ENCODE measurements around the gene ENKD1.

Gene ENKD1

DNA sequence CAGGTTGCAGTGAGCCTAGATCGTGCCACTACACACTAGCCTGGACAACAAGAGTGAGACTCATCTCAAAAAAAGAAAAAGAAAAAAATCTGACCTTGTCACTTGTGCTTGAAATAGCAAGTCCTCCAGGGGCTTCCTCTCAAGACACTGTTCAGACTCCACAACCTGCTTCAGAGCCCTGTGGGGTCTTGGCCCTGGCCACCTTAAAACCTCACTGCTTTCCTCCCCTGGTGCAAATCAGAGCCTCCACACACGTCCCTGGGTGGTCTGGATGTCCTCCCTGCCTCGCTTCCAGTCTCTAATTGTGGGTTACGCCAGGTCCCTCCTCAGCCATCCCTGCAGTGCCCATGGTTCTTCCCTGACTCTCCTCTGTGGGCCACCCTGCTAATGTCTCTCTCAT, 11.2 kb downstream of the ENKD1 start:
- peaks cover 30% of the 10 kb centered on the region for H3K36me3 ChIP-seq (ENCODE audit: control insufficient read depth, insufficient read depth, low read length)
- no peak overlapping the region for H3K9ac ChIP-seq (ENCODE audit: low read depth, low read length)
- no peaks in the 10 kb centered on the region for H3K4me1 ChIP-seq (ENCODE audit: control insufficient read depth, insufficient read depth, low read length)
- H3K4me3 ChIP-seq (ENCODE audit: low read depth, low read length): no peak overlapping the region
- H3K27me3 ChIP-seq (ENCODE audit: control insufficient read depth, insufficient read depth, low read length): peaks cover 8% of the 10 kb centered on the region
- H3K9me3 ChIP-seq (ENCODE audit: control insufficient read depth, insufficient read depth, low read length): no peaks in the 10 kb centered on the region
- H3K27ac ChIP-seq (ENCODE audit: low read depth, low read length): no peak overlapping the region

DNA sequence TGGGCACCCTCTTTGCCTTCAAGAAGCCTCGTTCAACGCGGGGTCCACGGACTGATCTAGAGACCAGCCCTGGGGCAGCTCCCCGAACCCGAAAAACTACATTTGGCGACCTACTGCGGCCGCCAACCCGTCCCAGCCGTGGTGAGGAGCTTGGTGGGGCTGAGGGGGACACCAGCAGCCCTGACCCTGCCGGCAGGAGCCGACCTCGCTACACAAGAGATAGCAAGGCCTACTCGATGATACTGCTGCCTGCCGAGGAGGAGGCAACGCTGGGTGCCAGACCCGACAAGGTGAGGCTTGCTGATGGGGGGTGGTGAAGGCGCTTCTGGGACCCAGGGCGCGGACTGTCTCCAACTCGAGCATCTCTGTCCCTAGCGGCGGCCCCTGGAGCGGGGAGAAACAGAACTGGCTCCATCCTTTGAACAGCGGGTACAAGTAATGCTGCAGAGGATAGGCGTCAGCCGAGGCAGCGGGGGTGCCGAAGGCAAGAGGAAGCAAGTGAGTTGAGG, 12.1 kb downstream of the ENKD1 start:
- no peak overlapping the region for H3K27ac ChIP-seq (ENCODE audit: low read depth, low read length)
- H3K4me1 ChIP-seq (ENCODE audit: control insufficient read depth, insufficient read depth, low read length): no peaks in the 10 kb centered on the region; the same call in 1 of the 2 replicates
- H3K36me3 ChIP-seq (ENCODE audit: control insufficient read depth, insufficient read depth, low read length): peaks cover 34% of the 10 kb centered on the region
- peaks cover 8% of the 10 kb centered on the region for H3K27me3 ChIP-seq (ENCODE audit: control insufficient read depth, insufficient read depth, low read length)
- H3K9ac ChIP-seq (ENCODE audit: low read depth, low read length): no peak overlapping the region
- H3K4me3 ChIP-seq (ENCODE audit: low read depth, low read length): no peak overlapping the region
- no peaks in the 10 kb centered on the region for H3K9me3 ChIP-seq (ENCODE audit: control insufficient read depth, insufficient read depth, low read length)

DNA sequence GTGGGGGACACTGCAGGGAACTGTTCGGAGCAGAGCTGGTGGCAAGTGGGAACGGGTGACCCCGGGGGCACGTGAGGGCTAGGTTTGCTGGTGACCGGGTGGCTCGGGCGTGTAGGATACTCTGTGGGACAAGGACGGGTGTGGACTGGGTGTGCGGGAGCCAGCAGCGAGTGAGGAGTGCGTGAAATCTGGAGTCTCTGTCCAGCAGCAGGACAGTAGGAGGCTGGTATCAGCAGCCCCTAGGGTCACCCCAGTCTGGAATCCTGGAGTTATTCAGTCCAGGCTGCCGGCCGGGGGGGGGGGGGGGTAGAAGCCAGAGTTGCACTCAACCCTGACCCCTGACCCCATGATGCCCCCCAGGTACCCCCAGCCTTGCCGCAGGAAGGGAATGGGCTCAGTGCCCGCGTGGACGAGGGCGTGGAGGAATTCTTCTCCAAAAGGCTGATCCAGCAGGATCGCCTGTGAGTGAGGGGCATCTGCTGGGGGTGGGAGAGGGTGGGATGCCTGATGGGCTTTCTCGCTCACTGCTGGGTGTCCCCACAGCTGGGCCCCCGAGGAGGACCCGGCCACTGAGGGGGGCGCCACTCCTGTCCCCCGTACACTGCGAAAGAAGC, 12.7 kb downstream of the ENKD1 start:
- Histone ChIP-seq H3K4me1 (ENCODE audit: control insufficient read depth, insufficient read depth, low read length) (no peaks in the 10 kb centered on the region; the same call in 1 of the 2 replicates), H3K9ac (ENCODE audit: low read depth, low read length) (no peak overlapping the region), H3K4me3 (ENCODE audit: low read depth, low read length) (peak overlapping the region; percentile 70), H3K9me3 (ENCODE audit: control insufficient read depth, insufficient read depth, low read length) (no peaks in the 10 kb centered on the region), H3K36me3 (ENCODE audit: control insufficient read depth, insufficient read depth, low read length) (peaks cover 37% of the 10 kb centered on the region), H3K27ac (ENCODE audit: low read depth, low read length) (no peak overlapping the region), H3K27me3 (ENCODE audit: control insufficient read depth, insufficient read depth, low read length) (peaks cover 8% of the 10 kb centered on the region)

DNA sequence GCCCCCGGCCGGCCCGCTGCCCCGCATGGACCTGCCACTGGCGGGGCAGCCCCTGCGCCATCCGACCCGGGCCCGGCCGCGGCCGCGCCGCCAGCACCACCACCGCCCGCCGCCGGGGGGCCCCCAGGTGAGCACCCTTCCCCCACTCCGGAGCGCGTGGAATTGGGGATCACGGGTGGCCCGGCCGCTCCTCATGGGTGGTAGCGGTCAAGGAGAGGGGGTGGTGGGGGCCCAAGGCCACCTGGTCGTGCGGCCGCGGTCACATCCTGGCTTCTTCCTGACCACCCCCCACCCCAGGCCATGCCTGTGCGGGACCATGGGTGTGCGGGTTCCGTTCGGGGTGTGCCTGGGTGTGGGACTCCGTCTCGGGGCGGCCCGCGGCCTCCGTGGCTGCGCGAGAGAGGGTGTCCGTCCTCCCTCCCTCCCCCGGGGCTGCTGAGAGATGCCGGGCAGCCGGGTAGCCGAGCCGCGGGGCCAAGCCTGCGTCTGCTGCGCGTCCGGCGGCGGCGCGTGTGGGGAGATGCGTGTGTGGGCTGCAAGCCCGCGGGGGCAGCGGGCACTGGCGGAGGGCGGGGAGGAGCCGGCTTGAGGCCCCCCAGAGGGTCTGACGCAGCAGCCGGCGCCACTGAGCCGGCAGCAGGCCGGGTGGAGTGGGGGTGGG, 13.3 kb downstream of the ENKD1 start:
- H3K27ac ChIP-seq (ENCODE audit: low read depth, low read length): no peak overlapping the region
- H3K4me3 ChIP-seq (ENCODE audit: low read depth, low read length): peak overlapping the region; percentile 70
- H3K27me3 ChIP-seq (ENCODE audit: control insufficient read depth, insufficient read depth, low read length): peaks cover 8% of the 10 kb centered on the region
- H3K9me3 ChIP-seq (ENCODE audit: control insufficient read depth, insufficient read depth, low read length): no peaks in the 10 kb centered on the region
- H3K4me1 ChIP-seq (ENCODE audit: control insufficient read depth, insufficient read depth, low read length): no peaks in the 10 kb centered on the region; the same call in 1 of the 2 replicates
- H3K36me3 ChIP-seq (ENCODE audit: control insufficient read depth, insufficient read depth, low read length): peaks cover 33% of the 10 kb centered on the region
- H3K9ac ChIP-seq (ENCODE audit: low read depth, low read length): no peak overlapping the region

DNA sequence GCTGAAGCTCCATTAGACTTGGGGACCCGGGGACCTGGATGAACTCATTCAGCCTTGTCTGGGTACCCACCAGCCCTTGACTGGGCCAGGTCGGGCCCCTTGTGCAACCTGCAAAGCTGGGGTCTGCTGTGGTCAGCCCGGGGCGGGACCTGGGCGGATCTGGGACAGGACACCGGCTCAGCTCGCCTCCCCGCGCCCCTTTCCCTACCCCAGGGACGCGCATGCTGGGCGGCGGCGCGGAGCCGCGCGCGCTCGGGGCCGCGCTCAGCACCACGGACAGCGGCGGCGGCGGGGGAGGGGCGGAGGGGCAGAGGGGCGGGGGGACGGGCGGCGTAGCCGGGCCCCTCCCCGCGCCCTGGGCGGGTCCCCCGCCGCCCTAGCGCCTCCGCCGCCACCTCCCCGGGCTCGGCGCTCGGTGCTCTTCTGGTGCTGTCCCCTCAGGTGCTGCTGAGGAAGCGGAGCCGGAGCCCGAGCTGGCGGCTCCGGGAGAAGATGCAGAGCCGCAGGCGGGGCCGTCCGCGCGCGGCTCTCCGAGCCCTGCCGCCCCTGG, 13.9 kb downstream of the ENKD1 start:
- Histone ChIP-seq H3K36me3 (ENCODE audit: control insufficient read depth, insufficient read depth, low read length) (peaks cover 27% of the 10 kb centered on the region), H3K27me3 (ENCODE audit: control insufficient read depth, insufficient read depth, low read length) (peaks cover 8% of the 10 kb centered on the region), H3K27ac (ENCODE audit: low read depth, low read length) (no peak overlapping the region), H3K4me3 (ENCODE audit: low read depth, low read length) (peak overlapping the region; percentile 70; the same call in 1 of the 2 replicates), H3K9ac (ENCODE audit: low read depth, low read length) (no peak overlapping the region), H3K4me1 (ENCODE audit: control insufficient read depth, insufficient read depth, low read length) (no peaks in the 10 kb centered on the region; the same call in 1 of the 2 replicates), H3K9me3 (ENCODE audit: control insufficient read depth, insufficient read depth, low read length) (no peaks in the 10 kb centered on the region)

DNA sequence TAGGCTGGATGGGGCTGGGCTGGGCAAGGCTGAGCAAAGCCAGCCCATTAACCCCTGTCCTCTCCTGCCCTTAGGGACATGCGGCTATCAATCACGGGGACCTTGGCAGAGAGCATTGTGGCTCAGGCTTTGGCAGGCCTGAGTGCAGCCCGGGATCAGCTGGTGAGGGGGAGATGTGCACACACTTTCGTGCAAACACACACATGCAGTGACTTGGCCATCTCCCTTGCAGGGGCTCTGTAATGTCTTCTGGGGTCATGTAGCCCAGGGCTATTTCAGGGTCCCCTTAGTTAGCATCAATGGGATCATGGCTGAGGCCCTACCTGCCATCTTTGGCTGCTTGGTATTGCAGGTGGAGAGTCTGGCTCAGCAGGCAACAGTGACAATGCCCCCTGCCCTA, 14.7 kb downstream of the ENKD1 start:
- Histone ChIP-seq H3K9me3 (ENCODE audit: control insufficient read depth, insufficient read depth, low read length) (no peaks in the 10 kb centered on the region), H3K27me3 (ENCODE audit: control insufficient read depth, insufficient read depth, low read length) (peaks cover 8% of the 10 kb centered on the region), H3K27ac (ENCODE audit: low read depth, low read length) (no peak overlapping the region), H3K4me3 (ENCODE audit: low read depth, low read length) (no peak overlapping the region), H3K36me3 (ENCODE audit: control insufficient read depth, insufficient read depth, low read length) (peaks cover 23% of the 10 kb centered on the region), H3K4me1 (ENCODE audit: control insufficient read depth, insufficient read depth, low read length) (no peaks in the 10 kb centered on the region; the same call in 1 of the 2 replicates), H3K9ac (ENCODE audit: low read depth, low read length) (no peak overlapping the region)

- H3K36me3 ChIP-seq (ENCODE audit: control insufficient read depth, insufficient read depth, low read length): peaks cover 19% of the 10 kb centered on the region
- H3K9me3 ChIP-seq (ENCODE audit: control insufficient read depth, insufficient read depth, low read length): no peaks in the 10 kb centered on the region
- H3K27ac ChIP-seq (ENCODE audit: low read depth, low read length): no peak overlapping the region
- H3K4me1 ChIP-seq (ENCODE audit: control insufficient read depth, insufficient read depth, low read length): no peaks in the 10 kb centered on the region; the same call in 1 of the 2 replicates
- no peak overlapping the region for H3K9ac ChIP-seq (ENCODE audit: low read depth, low read length)
- no peak overlapping the region for H3K4me3 ChIP-seq (ENCODE audit: low read depth, low read length)
- peaks cover 8% of the 10 kb centered on the region for H3K27me3 ChIP-seq (ENCODE audit: control insufficient read depth, insufficient read depth, low read length)
Observed at GRCh38 chr16:67651039-67651438, 15.5 kb downstream of the ENKD1 start.

DNA sequence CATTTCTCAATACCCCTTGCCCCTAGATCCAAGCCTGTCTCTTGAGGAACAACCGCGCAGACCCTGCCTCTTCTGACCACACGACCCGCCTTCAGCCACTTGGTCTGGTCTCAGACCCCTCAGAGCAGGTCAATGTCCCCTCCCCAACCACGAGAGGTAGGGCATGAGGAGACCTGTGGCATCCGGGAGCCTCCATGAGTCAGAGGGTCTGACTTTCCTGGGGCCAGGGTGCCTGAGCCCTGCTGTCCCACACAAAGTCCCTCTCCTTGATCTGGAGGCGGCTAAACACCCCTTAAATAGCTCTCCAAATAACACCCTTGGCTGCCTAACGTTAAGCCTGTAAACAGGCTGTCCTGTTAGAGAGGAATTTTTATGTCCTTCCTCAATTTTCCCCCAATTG, 16.5 kb downstream of the ENKD1 start:
- H3K4me3 ChIP-seq (ENCODE audit: low read depth, low read length): no peak overlapping the region
- no peak overlapping the region for H3K27ac ChIP-seq (ENCODE audit: low read depth, low read length)
- H3K4me1 ChIP-seq (ENCODE audit: control insufficient read depth, insufficient read depth, low read length): peaks cover 3% of the 10 kb centered on the region; the same call in 1 of the 2 replicates
- peaks cover 16% of the 10 kb centered on the region for H3K36me3 ChIP-seq (ENCODE audit: control insufficient read depth, insufficient read depth, low read length)
- H3K9me3 ChIP-seq (ENCODE audit: control insufficient read depth, insufficient read depth, low read length): no peaks in the 10 kb centered on the region
- peaks cover 8% of the 10 kb centered on the region for H3K27me3 ChIP-seq (ENCODE audit: control insufficient read depth, insufficient read depth, low read length)
- H3K9ac ChIP-seq (ENCODE audit: low read depth, low read length): no peak overlapping the region

- Histone ChIP-seq H3K36me3 (ENCODE audit: control insufficient read depth, insufficient read depth, low read length) (peaks cover 16% of the 10 kb centered on the region), H3K27me3 (ENCODE audit: control insufficient read depth, insufficient read depth, low read length) (peaks cover 5% of the 10 kb centered on the region)
Observed at GRCh38 chr16:67649494-67649931, 17.0 kb downstream of the ENKD1 start.

GRCh38 chr16:67648764-67649407, 17.7 kb downstream of the ENKD1 start:
- Histone ChIP-seq H3K27me3 (ENCODE audit: control insufficient read depth, insufficient read depth, low read length) (peaks cover 5% of the 10 kb centered on the region), H3K4me3 (ENCODE audit: low read depth, low read length) (no peak overlapping the region), H3K9ac (ENCODE audit: low read depth, low read length) (no peak overlapping the region), H3K27ac (ENCODE audit: low read depth, low read length) (no peak overlapping the region), H3K9me3 (ENCODE audit: control insufficient read depth, insufficient read depth, low read length) (no peaks in the 10 kb centered on the region), H3K36me3 (ENCODE audit: control insufficient read depth, insufficient read depth, low read length) (peaks cover 16% of the 10 kb centered on the region), H3K4me1 (ENCODE audit: control insufficient read depth, insufficient read depth, low read length) (peaks cover 3% of the 10 kb centered on the region; the same call in 1 of the 2 replicates)

More at GRCh38 chr16:67649494-67649931, 17.0 kb downstream of the ENKD1 start:
- Histone ChIP-seq H3K9ac (ENCODE audit: low read depth, low read length) (no peak overlapping the region), H3K4me1 (ENCODE audit: control insufficient read depth, insufficient read depth, low read length) (peaks cover 3% of the 10 kb centered on the region; the same call in 1 of the 2 replicates), H3K9me3 (ENCODE audit: control insufficient read depth, insufficient read depth, low read length) (no peaks in the 10 kb centered on the region), H3K4me3 (ENCODE audit: low read depth, low read length) (no peak overlapping the region), H3K27ac (ENCODE audit: low read depth, low read length) (no peak overlapping the region)

Data from HUES48 (cell line).